Measurements from ENCODE around the gene PTCD1. TPM values are rescaled to one million over a fixed set of nuclear protein-coding genes. Genes with fewer than 3 reads are reported as not detected.

PTCD1 gene
- total and polyA plus RNA-seq, 9 of the 15 experiments (the other 6 are each of a cell fraction or from before 2014, with no cell fraction given), result 0.46 to 17.1 (median 6.2) TPM

- TF ChIP-seq U2AF2 (optimal IDR thresholded peaks at IDR 0.05; ENCODE audit: low read depth, low read length), result no peak
- no peak for TF ChIP-seq SFPQ (IDR thresholded peaks at IDR 0.05; ENCODE audit: low read depth, low read length)
- TF ChIP-seq FUS (optimal IDR thresholded peaks at IDR 0.05; ENCODE audit: low read depth, low read length), result peak; percentile 41
- peak; percentile 86 for TF ChIP-seq JUND (IDR thresholded peaks at IDR 0.05; ENCODE audit: borderline replicate concordance, low read depth, low read length)
- peak; percentile 26; the same call in 1 of the 3 replicates for TF ChIP-seq JUND (tag; IDR thresholded peaks at IDR 0.05; ENCODE audit: borderline replicate concordance, low read depth, low read length)
- TF ChIP-seq, protein P1, sequence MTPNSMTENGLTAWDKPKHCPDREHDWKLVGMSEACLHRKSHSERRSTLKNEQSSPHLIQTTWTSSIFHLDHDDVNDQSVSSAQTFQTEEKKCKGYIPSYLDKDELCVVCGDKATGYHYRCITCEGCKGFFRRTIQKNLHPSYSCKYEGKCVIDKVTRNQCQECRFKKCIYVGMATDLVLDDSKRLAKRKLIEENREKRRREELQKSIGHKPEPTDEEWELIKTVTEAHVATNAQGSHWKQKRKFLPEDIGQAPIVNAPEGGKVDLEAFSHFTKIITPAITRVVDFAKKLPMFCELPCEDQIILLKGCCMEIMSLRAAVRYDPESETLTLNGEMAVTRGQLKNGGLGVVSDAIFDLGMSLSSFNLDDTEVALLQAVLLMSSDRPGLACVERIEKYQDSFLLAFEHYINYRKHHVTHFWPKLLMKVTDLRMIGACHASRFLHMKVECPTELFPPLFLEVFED (CRISPR knock-in tag; conservative IDR thresholded peaks at IDR 0.05), result 0 out of 2 replicates have a peak, but pooled peaks have one; percentile 13
- TF ChIP-seq GTF2F1 (IDR thresholded peaks at IDR 0.05; ENCODE audit: low read depth, low read length), result peak; percentile 47; the same call in 1 of the 2 replicates
- peak; percentile 85 to 93; a peak in 2 of 4 replicates for TF ChIP-seq SIN3A (IDR thresholded peaks at IDR 0.05; ENCODE audit: borderline replicate concordance in 2 of 2, control insufficient read depth in 1 of 2, low read depth in 2 of 2, low read length in 2 of 2)
- TF ChIP-seq, protein P2, sequence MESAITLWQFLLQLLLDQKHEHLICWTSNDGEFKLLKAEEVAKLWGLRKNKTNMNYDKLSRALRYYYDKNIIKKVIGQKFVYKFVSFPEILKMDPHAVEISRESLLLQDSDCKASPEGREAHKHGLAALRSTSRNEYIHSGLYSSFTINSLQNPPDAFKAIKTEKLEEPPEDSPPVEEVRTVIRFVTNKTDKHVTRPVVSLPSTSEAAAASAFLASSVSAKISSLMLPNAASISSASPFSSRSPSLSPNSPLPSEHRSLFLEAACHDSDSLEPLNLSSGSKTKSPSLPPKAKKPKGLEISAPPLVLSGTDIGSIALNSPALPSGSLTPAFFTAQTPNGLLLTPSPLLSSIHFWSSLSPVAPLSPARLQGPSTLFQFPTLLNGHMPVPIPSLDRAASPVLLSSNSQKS (CRISPR knock-in tag; IDR thresholded peaks at IDR 0.05), result 0 out of 2 replicates have a peak, but pooled peaks have one; percentile 63
- peak; percentile 69 for TF ChIP-seq RBM25 (IDR thresholded peaks at IDR 0.05; ENCODE audit: low read depth, low read length, severe bottlenecking)
- TF ChIP-seq CCAR2 (IDR thresholded peaks at IDR 0.05; ENCODE audit: low read depth, low read length), result no peak
- TF ChIP-seq, protein P3, sequence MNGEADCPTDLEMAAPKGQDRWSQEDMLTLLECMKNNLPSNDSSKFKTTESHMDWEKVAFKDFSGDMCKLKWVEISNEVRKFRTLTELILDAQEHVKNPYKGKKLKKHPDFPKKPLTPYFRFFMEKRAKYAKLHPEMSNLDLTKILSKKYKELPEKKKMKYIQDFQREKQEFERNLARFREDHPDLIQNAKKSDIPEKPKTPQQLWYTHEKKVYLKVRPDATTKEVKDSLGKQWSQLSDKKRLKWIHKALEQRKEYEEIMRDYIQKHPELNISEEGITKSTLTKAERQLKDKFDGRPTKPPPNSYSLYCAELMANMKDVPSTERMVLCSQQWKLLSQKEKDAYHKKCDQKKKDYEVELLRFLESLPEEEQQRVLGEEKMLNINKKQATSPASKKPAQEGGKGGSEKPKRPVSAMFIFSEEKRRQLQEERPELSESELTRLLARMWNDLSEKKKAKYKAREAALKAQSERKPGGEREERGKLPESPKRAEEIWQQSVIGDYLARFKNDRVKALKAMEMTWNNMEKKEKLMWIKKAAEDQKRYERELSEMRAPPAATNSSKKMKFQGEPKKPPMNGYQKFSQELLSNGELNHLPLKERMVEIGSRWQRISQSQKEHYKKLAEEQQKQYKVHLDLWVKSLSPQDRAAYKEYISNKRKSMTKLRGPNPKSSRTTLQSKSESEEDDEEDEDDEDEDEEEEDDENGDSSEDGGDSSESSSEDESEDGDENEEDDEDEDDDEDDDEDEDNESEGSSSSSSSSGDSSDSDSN (IDR thresholded peaks at IDR 0.05; ENCODE audit: borderline replicate concordance in 1 of 2, low read depth in 2 of 2, low read length in 2 of 2), result peak; percentile 39 to 66; a peak in 1 of 4 replicates
- TF ChIP-seq, protein P4, sequence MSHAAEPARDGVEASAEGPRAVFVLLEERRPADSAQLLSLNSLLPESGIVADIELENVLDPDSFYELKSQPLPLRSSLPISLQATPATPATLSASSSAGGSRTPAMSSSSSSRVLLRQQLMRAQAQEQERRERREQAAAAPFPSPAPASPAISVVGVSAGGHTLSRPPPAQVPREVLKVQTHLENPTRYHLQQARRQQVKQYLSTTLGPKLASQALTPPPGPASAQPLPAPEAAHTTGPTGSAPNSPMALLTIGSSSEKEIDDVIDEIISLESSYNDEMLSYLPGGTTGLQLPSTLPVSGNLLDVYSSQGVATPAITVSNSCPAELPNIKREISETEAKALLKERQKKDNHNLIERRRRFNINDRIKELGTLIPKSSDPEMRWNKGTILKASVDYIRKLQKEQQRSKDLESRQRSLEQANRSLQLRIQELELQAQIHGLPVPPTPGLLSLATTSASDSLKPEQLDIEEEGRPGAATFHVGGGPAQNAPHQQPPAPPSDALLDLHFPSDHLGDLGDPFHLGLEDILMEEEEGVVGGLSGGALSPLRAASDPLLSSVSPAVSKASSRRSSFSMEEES (CRISPR knock-in tag; IDR thresholded peaks at IDR 0.05), result no peak
- TF ChIP-seq ZNF79 (CRISPR knock-in tag; IDR thresholded peaks at IDR 0.05; ENCODE audit: low read depth), result no peak
- peak; percentile 100 for TF ChIP-seq XRCC5 (IDR thresholded peaks at IDR 0.05; ENCODE audit: low read depth, low read length)
- TF ChIP-seq POLR3G (IDR thresholded peaks at IDR 0.05; ENCODE audit: extremely low read depth, insufficient read length, insufficient replicate concordance), result no peak
Observed at GRCh38 chr7:99438573-99439480, at the start of gene PTCD1, which contains the start of gene CPSF4 (continued).
